Stimulated activated CD8-positive, alpha-beta memory T cell treated with anti-CD3 and anti-CD28 coated beads, Interleukin-4, amount 100 ng/mL, for 48 hours (primary cell): ENCODE results near the gene HMGB4.

Experiments used
- DNase-seq: peaks from one replicate; pipeline ENCODE4 v3.0.0-alpha.2; 2020

HMGB4 gene

GRCh38 chr1:33863779-33864178 is at the start of gene HMGB4:
Gene HMGB4, plus strand, starts transcription at chr1:33864079. Its CDS starts 113 bp downstream, at chr1:33864192.
- DNase-seq = no peak

GRCh38 chr1:33814166-33814565 is 49.7 kb upstream of the HMGB4 start:
- DNase-seq = no peak

- DNase-seq = no peak
These were observed 48.8 kb upstream of the HMGB4 start for GRCh38 chr1:33815061-33815460.

GRCh38 chr1:33818071-33818470 is 45.8 kb upstream of the HMGB4 start:
- DNase-seq = no peak

GRCh38 chr1:33819290-33819912 is 44.5 kb upstream of the HMGB4 start:
- no peak for DNase-seq

GRCh38 chr1:33819913-33820311 is 44.0 kb upstream of the HMGB4 start:
- no peak for DNase-seq

- DNase-seq = no peak
These were observed 43.1 kb upstream of the HMGB4 start for GRCh38 chr1:33820804-33821203.

- no peak for DNase-seq
These were observed 42.6 kb upstream of the HMGB4 start for GRCh38 chr1:33821291-33821690.

GRCh38 chr1:33822396-33822795 is 41.5 kb upstream of the HMGB4 start:
- DNase-seq = no peak

GRCh38 chr1:33823401-33823800 is 40.5 kb upstream of the HMGB4 start:
- no peak for DNase-seq

- no peak for DNase-seq
These were observed 40.0 kb upstream of the HMGB4 start for GRCh38 chr1:33823830-33824229.

- DNase-seq = no peak
These were observed 39.6 kb upstream of the HMGB4 start for GRCh38 chr1:33824321-33824720.

- DNase-seq = no peak
These were observed 38.9 kb upstream of the HMGB4 start for GRCh38 chr1:33824971-33825370.

GRCh38 chr1:33825506-33825905 is 38.4 kb upstream of the HMGB4 start:
- DNase-seq = no peak

- no peak for DNase-seq
These were observed 37.6 kb upstream of the HMGB4 start for GRCh38 chr1:33826311-33826710.

GRCh38 chr1:33826711-33827110 is 37.2 kb upstream of the HMGB4 start:
- DNase-seq = no peak

- DNase-seq = no peak
These were observed 35.8 kb upstream of the HMGB4 start for GRCh38 chr1:33828059-33828458.

GRCh38 chr1:33828654-33829053 is 35.2 kb upstream of the HMGB4 start:
- DNase-seq = no peak

- DNase-seq = no peak
These were observed 27.0 kb upstream of the HMGB4 start for GRCh38 chr1:33836911-33837310.

- no peak for DNase-seq
These were observed 26.2 kb upstream of the HMGB4 start for GRCh38 chr1:33837635-33838034.

- DNase-seq = no peak
These were observed 22.4 kb upstream of the HMGB4 start for GRCh38 chr1:33841494-33841893.

GRCh38 chr1:33842348-33842747 is 21.5 kb upstream of the HMGB4 start:
- DNase-seq = no peak

- DNase-seq = no peak
These were observed 19.7 kb upstream of the HMGB4 start for GRCh38 chr1:33844166-33844565.

- DNase-seq = no peak
These were observed 17.0 kb upstream of the HMGB4 start for GRCh38 chr1:33846861-33847260.

- no peak for DNase-seq
These were observed 15.5 kb upstream of the HMGB4 start for GRCh38 chr1:33848205-33848937.
